Activated gamma-delta T cell treated with Interleukin-2 at 50 U/mL for 16 hours (primary cell): ENCODE measurements around the gene ELAVL2.

Experiments
- DNase-seq: peaks from one replicate; pipeline ENCODE4 v3.0.0-alpha.2; 2020

The ELAVL2 gene

DNA sequence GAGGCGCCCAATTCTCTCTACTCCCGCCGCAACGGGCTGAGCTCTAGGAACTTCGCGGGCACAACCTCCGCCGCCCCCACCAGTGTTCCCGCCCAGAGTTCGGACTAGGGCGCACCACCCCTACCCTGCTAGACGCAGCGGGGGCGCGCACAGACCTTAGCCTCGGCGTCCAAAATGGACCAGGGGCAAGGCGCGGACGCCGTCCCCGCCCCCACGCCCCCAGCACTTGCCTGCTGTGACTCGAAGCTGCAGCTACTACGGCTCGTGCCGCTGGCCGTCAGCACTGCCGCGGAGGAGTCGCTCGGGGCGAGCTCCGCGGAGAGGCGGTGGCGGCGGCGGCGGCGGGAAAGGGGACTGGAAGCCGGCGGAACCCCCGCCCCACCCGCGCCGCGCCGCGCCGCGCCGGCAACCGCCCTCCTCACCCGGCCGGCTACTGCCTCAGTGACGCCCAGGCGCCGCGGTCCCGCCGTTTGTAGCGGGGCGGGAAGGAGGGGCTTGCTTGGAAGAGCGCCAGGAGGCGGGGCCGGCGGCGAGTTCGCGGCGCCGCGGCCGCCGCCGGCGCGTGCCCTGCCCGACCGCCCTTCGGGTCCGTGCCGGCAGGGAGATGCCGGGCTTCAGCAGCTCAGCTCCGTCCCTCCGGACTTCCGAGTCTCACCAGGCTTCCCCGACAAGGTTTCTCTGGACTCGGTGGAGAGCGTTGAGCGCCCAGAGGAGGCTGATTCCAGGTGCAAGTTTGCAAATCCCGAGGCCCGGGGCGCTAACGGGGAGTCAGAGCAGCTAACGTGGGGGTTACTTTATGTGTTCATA lies 4.5 kb downstream of the ELAVL2 start:
- DNase-seq: no peak

DNA sequence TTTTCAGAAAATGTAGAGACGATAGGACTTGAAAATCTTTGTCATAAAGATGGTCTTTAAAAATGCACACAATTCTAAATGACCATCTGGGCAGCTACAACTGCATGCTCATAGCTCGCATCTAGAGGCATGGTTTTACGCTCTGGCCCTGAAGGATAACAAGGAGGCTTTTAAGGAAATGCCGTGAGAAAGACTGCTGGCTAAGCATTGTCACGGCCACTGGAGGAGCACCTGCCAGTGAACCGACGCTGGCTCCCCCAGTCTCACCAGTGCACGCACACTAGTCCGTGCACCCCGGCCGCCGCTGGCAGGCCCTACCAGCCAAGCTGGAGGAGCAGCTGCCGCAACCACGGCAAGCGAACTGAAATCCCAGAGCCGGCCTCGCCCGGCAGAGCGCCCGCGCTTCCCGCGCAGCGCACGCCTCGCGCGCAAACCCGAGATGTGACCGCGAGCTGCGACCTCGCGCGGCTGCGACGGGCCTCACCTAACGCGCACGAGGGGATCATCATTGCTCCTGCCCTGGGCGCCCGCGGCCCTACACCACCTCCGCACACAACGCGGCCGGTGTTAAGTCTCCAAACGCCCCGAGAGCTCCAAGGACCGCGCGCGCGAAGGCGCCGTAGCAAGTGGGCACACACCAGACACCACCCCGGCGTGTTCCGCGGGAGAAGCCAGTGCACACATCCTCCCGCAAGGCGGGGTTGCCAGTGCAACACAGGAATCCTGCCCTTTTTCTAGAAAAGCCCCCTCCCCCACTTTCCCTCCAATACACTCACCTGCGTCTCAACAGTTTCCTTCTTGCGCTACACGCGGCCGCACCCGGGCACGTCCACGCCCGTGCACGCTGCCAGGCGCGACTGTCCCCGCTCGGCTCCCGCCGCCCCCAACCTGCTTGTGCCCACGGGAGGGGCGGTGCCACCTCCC lies 5.3 kb downstream of the ELAVL2 start:
- no peak for DNase-seq

DNA sequence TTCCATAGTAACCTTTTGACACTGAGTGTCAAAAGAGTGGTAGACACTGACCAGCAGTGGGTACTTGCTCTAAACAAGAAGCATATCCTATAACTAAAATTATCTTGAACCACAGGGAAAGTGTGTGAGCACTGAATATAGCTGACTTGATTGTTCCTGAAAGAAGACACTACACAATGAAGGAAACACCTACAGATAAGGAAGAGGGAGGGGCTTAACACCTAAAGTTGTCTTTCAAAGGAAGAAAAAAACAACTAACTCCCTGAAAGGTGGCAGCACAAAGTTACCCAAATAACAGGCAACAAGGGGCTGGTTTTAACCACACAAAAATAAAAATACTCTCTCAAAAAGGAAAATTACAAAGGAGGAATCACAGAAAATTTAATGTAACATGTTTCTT lies 6.6 kb downstream of the ELAVL2 start:
- no peak for DNase-seq

DNA sequence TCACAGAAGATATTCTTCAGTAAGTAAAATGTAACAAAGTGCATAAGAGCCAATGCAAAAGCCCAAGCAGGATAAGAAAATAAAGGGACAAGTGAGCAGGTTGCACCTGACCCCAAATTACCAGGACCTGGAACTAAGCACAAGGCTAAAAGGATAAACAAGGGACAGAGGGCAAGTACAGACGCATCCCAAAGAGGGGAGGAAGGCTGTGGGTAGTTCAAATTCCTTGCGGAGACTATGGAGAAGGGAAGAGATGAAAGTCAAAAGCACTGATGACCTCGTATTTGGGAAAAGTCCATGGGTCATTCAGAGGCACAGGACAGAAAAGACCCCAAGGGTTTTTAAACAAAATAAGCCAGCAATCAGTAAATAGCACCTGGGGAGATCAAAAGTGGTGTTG lies 11.8 kb downstream of the ELAVL2 start:
- no peak for DNase-seq

DNA sequence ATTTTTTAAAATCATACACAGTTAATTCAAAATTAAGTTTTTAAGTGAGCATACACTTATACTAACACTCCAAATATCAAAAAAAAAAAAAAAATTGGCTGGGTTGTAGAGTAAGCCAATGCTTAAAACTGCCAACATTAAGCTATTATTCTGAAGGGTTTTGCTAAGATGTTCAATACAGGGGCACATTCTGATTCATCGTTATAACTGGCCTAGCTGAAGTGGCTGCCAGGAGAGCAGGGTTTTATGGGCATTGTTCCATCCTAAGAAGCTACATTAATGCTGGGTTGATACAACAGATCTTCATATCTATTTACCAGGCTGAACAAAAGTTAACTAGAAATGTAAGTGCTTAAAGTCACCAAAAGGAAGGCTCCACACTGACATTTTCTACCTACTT lies 13.4 kb downstream of the ELAVL2 start:
- DNase-seq: no peak

DNA sequence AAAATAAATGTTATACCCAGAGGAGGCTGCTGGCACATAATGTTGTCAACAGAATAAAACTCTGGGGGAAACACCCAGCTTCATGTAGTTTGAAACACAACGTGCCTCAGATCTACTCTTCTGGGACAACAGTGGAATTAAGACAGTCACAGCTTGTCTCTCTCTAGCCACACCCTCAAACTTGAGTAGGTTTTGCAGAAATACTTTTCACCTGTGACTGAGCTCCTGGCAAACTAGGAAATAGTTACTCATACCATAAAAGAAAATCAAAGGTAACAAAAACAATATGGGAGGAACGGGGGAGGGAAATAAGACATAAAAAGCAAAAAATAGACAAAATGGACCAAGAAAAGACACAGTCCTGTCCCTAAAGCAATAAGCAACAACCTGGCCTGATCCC lies 14.4 kb downstream of the ELAVL2 start:
- no peak for DNase-seq

DNA sequence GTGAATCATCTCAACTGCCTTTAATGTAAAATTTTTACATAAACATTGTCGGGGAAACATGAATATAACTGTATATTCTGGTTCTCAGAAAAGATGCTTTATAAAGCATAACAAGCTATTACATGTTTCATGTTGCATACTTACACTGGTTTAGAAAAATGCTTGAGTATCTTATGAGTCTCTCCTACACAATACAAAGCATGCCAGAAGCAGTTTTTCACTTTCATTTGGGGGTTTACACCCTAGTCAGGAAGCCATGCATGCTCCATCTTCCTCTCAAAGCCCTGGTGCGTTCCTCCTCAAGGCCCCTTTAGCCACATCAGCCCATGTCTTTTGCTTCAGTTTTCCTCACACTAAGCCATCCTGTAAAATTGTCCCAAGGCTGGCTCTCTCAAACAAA lies 22.8 kb downstream of the ELAVL2 start:
- no peak for DNase-seq

DNA sequence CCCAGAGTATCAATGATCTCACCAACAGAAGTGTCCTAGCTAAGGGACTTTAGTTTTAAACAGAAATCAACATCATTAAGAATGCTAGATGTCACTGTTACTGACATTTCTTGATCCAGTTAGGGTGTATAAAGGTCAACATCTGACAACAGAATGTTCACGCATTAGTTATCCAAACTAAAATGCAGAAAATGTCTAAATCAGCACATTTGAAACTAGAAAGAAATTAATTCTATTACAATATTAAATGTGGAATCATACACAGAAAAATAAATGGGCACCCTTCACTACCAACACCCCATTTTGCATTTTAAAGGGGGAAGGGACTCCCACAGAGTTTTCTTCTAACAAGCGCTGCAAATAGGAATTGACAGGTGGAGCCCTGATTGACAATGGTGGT lies 24.5 kb downstream of the ELAVL2 start:
- DNase-seq: no peak

DNA sequence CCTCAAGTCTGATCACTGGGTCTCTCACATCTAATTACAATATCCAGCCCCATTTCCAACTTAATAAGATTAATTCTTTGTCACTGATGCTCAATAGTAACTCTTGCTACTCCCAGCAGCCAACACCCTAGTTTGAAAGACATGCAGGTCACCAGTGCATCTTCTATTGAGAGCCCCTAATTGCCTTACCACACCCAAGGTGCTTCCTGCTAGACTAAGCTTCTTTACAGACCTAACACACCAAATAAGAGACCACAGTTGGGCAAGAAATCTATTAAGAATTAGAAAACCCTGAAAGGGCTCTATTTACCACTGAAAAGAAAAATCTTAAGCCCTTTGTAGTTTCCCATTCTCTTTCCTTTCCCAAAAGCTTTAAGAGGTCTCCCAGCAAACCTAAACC lies 26.5 kb downstream of the ELAVL2 start:
- DNase-seq: no peak

DNA sequence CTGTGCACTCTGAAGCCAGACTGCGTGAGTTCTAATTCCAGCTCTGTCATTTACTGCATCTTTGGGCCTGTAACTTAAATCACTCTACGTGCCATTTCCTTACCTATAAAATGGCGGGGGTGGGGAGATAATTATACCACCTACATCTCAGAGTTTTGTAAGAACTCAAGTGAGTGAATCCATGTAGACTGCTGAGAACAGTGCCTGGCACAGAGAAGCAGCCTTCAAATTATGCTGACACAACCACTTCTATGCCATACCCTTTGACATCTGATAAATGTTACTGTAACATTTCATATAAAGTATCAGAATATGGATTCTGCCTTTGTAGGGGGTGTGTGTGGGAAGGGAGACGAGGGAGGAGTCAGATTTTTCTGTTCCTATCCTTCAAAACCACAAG lies 27.7 kb downstream of the ELAVL2 start:
- no peak for DNase-seq

DNA sequence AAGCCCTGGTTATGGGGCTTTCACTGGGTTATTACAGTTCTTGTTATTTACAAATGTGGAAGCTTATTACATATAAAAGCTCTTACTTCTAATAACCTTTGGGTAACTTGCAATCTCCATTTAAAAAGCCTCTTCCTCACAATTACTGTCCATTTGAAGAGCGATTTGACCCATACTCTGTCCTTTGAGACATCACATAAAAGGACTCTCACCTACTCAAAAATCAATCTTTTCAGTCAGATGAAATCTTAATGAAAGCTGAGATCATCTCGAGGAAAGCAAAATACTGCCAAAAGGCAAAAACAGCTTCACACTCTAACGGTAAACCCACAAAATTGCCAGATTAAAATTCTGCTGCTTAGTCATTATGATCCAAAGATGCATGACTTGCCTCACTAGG lies 29.8 kb downstream of the ELAVL2 start:
- no peak for DNase-seq

DNA sequence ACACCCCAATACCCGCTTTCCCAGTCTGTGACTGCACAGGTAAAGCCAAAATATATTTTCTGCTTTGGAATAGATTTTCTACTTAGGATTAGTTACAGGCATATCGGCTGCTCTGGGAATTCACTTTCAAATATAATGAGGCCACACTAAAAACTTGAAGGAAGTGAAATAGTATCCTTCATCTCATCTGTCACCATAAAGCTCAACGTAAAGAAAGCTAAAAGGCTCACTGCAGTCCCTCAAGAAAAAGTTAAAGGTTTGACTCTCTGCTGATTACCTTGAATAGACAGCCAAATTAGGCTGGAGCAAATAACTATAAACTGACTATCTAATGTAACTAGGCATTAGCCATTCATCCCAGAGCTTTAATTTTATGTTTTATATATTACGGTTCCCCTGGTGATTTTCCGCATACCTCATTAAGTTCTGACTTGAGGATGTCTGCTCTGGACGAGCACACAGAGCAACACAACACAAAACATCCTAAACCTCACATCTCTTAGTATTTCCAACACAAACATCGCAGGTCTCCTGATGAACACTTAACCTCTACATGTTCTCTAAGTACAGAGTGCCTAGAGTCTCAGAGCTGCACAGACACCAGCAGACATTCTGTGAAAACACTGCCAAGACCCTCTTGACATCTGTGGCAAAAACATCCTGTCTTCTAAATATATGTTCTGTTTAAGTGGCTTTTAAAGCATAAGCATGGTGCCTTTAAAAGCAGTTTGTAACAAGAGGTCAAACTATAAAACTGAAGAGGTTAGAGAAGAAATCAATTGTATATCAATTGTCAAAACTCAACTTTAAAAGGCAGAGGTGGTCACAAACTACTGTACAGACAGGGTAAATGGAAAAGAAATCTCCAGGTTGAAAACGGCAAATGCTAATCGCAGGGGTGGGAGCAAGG lies 35.4 kb downstream of the ELAVL2 start:
- no peak for DNase-seq

DNA sequence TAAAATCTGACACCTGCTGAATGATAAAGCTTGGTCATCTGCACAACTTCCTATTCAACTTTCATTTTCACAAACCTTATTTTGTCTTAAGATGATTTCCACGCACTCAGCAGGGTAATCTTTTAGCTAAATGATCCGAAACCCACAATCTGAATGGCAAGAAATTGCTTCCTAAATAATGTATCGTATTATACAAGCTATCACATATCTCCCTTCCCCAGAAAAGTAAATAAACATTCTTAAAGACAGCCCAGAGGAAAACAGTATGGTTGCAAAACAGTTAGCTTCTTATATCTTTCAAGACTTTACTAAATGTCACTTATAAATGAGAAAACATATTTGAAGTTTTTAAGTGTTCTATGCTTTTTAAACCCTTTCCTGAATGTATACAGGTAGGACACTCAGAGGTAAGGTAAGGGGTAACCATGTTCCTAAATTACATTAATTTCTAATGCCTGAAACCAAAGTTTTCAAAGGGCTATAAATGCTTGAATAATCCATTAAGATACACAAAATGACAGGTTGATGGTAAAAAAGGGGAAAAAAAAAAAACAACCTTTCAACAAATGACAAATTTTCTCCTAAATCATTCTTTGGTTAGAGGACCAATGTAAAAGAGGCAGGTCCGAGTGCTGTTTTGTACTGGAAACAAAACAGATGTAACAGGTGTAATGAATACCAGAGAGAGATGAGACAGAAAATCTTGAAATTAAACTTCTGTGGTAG lies 36.3 kb downstream of the ELAVL2 start:
- no peak for DNase-seq

DNA sequence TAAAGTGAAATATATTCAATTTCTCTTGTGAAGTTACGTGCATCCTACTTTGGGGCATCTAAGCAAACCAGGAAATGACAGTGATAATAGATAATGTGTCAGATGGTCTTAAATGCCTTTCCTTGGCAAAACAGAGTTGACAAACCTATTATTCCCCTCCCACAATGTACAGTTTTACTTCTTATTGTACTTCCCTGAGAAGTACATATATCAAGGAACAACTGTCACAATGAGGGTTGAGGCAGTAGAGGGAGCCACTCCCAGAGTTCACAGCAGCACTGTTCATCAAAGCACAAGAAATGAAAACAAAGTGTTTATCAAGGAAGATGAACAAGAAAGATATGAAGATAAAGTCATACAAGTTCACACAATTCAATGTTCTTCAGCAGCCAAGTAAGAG lies 41.1 kb downstream of the ELAVL2 start:
- no peak for DNase-seq

DNA sequence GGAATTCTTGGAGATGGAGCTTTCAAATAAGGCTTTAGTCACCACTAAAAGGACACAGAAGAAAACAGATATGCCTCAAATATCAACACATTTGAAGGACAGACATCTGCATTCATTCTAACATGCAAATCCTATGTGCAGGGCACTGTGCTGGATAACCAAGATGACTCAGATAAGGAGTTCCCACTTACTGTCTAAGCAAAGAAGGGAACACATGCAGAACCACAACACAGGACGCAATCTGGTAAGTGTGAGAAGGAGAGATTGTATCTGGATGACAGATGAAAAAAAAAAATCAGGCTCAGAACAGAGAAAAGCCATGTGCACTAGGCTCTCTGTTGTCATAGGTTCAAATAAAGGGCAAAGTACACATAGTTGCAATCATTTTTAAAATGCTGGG lies 42.5 kb downstream of the ELAVL2 start:
- DNase-seq: no peak

DNA sequence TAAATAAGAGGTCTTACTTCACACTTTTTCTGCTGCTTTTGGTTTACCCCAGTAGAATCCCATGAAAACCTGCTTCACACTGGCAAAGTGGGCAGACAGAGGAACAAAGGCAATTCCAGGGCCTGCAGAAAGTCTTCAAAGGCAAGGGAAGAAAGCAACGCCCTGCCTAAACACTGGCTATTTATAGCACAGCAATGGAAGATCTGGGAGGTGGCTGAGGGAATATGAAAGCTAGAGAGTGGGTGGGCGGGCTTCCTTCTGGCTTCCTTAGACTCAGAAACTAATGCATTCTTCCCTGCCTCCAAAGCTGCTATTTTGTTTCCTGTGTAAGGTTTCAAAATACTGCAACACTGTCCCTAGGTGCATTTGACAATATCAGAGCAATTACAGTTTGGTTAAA lies 46.8 kb downstream of the ELAVL2 start:
- no peak for DNase-seq

DNA sequence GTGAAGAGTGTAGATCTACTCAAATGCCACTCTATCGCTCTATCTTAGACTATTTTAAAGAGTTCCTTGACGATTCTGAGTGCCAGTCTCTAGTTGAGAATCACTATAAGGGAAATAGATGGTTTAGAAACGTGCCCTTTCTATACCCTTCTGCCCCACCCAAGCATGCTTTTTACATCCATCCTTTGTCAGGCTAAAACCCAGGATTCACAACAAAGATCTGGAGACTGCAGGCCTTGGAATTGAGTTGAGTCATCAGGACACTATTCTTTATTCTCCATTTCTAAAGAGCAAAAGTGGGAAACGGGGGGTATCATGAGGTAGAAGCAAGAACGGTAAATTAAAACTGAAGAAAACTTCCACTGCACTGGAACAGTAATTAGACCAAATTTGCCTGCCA lies 48.7 kb downstream of the ELAVL2 start:
- no peak for DNase-seq

DNA sequence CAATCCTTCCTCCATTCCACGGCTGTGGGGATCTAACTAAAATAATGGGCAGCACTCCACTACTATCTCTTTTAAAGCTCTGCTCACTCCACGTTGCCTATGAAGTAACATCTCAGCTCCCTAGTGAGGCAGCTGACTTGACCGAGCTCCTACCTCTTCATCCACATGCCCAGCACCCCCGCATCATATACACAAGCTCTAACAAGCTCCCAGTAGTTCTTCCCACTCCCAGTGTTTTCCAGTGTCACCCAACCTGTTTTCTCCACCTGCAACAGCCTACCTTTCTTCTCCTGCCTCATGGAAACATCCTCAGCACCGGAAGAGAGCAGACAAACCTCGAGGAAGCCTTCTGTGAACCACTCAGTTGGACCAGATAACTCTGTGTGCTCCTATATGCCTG lies 50.5 kb downstream of the ELAVL2 start:
- no peak for DNase-seq

DNA sequence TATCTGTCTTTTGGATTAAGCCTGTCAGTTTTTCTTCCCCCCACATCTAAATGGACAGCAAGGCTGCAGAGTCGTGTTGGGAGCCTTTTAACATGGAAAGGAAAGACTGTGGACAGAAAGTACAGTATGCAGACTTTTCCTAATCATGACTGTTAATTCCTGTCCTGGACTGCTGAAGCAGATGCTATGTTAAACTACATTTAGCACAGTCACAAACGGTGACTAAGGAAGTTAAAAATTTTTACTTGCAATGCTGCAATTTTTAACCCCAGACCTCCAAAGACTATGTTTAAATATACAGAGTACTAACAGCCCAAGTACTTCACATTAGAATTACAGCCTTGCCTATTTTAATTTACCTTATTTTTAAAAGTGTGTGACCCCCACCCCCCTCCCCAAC lies 51.8 kb downstream of the ELAVL2 start:
- no peak for DNase-seq

DNA sequence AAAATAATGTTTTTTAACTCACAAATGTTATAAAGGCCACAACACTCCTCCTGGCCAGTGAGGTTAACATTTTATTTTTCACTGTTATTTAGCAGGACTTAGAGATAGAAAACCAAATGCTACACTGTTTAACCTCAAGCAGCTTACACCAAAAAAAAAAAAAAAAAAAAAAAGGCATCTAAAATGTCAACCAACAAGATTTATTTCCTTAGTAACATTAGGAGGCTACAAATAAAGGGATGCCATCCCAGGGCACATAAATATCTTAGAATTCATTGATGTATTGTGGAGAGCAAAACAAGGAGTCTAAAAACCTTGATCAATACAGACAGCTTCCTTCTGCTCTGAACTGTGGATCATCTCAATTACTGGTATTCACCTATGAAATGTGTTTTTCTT lies 53.7 kb downstream of the ELAVL2 start:
- no peak for DNase-seq

DNA sequence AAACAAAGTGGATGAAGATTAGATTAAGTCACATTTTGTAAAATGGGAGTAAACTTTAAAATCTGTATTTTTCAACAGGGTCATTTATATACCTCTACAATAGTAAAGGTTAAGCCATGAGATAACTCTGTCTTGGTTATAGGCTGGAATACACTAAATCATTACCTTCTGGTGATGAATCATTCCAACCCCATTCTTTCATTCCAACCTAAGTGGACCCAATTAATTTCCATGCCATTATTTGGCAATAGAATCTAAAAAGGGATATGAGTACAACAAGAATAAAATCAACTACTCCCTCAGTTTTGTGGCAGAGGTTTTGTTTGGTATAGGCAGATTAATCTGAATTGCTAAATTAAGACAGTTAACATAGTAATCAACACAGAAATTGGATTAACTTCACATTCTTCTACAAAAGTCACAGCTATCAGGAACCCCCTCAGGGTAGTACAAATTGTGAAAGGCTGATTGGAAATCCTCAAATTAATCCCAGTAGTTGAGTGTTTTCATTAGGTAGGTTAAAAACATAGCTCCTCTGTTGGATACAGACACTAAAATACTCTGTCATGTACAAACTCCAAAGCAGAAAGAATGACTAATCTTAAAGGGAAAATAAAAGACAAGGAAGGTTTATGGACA lies 54.2 kb downstream of the ELAVL2 start:
- no peak for DNase-seq
